Adipose tissue (tissue), 3 donors: ENCODE results near the gene ZFPL1. TPM values are rescaled to one million over a fixed set of nuclear protein-coding genes. Genes with fewer than 3 reads are reported as not detected.

Experiments used
- H3K27ac ChIP-seq: one replicate; pipeline ENCODE4 v1.5.1; 2013; ENCODE audit warnings: low read depth, low read length
- WGBS, 3 donors: extraction: QIAGEN DNeasy Blood & Tissue Kit; methylation state at CpG; one replicate each; pipeline ENCODE4 v1.1.7; 2013; 5-methylcytosine and 5-hydroxymethylcytosine counted together
- polyA plus RNA-seq, 3 donors: library from polyadenylated mRNA; stranded (reverse); fragments of 200-250 nt; gene quantifications; one replicate each; pipeline ENCODE4 v1.2.3, GENCODE V29; 2013
- donor health status: healthy with polysubstance abuse.
- donor health status: Bipolar disorder and iron deficiency.
- donor health status: healthy.

Gene ZFPL1
- polyA plus RNA-seq, 3 donors: 29.7 to 40.9 (median 35.5) TPM

DNA sequence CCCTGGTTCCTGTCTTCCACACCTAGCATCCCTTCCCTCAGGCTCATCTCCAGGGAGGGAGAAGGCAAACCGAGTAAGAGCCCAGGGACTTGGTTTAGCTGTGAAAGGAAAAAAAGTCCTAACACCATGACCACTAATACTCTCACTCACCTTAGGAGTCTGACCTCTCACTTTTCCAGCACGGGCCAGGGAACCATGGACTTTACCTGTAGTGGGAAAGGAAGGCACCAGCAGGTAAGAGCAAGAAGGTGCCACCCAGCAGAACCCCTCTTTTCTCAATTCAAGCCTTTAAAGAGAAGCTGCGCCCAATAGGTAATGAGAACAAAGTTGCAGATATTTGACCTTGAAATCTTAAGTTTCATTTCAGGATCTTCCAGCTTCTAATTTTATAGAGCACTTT, 36.8 kb downstream of the ZFPL1 start:
- no peak overlapping the region for H3K27ac ChIP-seq
- WGBS, 3 donors: 69 to 92% (median 81%) methylated on average over 3 of the region's 3 CpGs

DNA sequence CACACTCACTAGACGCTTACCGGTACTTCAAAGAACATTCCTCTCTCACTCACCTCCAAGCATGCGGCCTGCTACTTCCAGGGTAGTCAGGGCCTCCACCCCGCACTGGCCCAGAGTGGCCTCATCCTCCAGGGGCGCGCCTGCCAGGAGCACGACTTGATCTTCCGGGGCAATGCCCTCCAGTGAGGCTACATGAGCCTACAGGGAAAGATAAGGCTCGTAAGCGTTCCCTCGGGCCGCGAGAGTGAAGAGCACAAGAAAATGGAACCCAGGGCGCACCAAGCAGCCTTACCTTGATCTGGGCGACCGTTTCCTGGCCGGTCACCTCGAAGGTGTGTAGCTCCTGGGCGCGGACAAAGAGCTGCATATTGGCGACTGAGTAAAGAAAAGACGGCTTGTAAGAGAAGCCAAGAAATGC, 37.4 kb downstream of the ZFPL1 start:
- peak overlapping the region; percentile 68 for H3K27ac ChIP-seq
- WGBS, 3 donors: 0 to 1% (median 1%) methylated on average over 22 of the region's 22 CpGs

DNA sequence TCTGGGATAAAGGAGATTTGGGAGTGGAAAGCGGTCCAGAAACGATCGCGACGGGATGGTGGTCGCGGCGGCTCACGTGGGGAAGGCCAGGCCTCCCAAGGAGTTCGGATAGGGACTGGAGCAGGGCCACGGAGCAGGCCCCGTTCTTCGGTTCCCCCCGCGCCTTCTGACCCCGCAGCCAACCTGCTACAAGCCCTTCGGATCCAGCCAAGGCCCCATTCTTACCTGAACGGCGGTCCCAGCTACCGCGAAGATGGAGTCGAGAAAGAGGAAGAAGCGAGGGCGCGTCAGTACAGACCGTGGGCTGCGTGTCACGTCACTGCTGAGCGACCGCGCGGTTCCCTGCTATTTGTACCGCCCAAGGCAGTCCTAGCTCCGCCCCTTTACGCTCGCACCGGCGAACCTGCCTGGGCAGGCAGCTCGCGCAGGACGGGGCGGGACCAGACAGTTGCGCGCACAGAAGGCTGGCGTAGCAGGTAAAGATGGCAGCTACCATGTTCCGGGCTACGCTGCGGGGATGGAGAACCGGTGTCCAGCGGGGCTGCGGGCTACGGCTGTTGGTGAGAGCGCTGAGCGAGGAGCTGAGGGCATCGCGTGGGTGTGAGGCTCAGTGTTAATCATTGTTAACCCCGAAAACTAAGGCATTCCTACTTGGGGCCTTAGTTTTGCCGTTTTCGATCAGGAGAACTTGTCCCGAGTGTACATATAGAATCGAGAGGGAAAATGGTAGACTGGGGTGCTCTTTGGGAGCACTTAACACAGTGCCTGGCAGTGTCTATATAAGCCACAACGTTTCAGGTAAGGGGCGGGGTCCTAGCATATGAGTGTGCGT, 38.1 kb downstream of the ZFPL1 start, which contains the start of the genes FAU and MRPL49:
Gene FAU, minus strand, starts transcription at position 270 of the 832 bp plus-strand sequence. CDS start 321 bp downstream, outside the sequence.
Gene MRPL49, plus strand, starts transcription at position 457 of the 832 bp plus-strand sequence. Its CDS starts 26 bp downstream, at position 483.
- peak within 1 kb of the TSS; percentile 70 for H3K27ac ChIP-seq
- WGBS, 3 donors: 0% methylated on average over 64 of the region's 64 CpGs

DNA sequence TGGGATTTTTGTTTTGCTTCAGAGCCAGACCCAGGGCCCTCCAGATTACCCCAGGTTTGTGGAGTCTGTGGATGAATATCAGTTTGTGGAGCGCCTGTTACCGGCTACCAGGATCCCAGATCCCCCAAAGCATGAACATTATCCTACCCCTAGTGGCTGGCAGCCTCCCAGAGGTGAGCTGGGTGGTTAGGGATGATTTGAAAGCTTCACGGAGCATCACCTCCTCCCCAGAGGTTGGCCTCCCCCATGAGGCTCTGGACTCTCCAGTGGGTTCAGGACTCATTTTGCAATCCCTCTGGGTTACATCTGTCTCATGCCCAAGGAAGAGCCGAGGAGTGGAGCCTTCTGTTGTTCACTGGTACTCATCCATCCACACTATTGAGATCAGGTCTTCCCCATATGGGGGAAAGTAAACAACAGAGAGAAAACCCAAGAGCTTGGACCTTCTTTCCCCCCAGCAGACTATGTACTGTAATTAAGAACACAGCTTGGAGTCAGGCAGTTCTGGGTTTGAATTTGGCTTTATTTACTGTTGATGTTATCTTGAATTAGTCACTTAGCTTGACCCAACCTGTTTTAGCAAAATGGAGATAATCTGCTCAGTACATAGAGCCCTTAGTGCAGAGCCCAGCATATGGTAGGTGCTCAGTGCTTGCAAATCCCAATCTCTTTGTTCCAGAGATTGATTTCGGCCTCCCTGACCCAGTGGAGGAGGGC, 40.6 kb downstream of the ZFPL1 start:
- WGBS, 3 donors: 86 to 90% (median 89%) methylated on average over 5 of the region's 5 CpGs
- H3K27ac ChIP-seq: no peak overlapping the region

DNA sequence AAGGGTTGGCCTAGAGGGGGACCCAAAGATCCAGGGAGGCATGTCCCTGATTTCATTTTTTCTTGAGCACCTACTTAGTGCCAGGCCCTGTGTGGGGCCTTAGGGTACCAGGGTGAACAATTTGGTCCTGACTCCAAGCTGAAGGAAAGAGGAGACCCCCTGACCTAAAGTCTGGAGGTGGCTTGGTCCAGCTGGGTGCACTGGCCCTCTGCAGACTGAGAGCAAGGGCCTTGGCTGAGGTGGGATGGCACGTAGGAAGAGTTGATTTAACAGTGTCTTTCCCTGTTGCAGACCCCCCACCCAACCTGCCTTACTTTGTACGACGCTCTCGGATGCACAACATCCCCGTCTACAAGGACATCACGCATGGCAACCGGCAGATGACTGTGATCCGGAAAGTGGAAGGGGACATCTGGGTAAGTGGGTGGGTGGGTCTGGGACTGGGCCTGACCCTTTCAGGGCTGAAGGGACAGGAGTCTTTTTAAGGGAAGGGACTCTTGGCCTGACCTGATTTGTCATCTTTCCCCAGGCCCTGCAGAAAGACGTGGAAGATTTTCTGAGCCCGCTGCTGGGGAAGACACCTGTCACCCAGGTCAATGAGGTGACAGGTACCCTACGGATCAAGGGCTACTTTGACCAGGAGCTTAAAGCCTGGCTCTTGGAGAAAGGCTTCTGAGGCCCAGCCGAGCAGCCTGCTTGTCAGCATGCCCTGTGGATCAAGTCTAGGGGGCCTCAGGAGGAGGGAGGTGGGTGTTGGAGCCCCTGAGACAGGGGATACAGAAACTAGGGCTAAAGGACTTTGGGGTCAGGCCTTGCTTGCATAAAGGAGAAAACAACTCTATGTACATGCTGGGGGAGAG, 41.4 kb downstream of the ZFPL1 start:
- 85 to 90% (median 88%) methylated on average over 12 of the region's 12 CpGs for WGBS, 3 donors
- no peak overlapping the region for H3K27ac ChIP-seq

DNA sequence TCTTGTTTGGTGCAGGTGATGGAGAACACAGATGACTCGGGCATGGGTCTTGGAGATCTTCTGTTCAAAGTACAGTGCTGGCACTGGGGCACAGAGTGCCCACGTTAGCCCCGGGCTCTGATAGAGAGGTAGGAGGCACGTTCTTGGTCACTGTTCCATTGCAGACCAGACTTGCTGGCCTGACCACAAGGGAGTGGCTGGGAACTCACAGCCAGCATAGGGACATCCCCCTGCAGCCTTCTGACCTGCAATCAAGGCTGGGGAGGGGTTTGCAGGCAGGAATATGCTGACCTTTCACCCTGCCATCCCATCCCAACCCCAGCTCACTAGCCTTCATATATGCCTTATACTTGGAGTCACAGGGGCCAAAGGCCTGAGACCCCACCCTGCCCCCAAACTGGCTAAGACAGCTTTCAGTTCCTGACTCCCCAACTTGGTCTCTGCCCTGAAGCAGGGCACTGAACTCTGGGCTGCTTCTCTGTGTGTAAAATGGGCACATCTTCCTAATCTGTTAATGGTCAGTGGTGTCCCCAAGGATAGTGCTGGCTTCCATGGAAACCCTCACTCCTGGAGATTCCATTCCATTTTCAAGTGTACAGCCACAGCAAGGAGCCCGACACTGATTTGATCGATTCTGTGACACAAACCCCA, 42.7 kb downstream of the ZFPL1 start:
- 74 to 79% (median 75%) methylated on average over 6 of the region's 6 CpGs for WGBS, 3 donors

DNA sequence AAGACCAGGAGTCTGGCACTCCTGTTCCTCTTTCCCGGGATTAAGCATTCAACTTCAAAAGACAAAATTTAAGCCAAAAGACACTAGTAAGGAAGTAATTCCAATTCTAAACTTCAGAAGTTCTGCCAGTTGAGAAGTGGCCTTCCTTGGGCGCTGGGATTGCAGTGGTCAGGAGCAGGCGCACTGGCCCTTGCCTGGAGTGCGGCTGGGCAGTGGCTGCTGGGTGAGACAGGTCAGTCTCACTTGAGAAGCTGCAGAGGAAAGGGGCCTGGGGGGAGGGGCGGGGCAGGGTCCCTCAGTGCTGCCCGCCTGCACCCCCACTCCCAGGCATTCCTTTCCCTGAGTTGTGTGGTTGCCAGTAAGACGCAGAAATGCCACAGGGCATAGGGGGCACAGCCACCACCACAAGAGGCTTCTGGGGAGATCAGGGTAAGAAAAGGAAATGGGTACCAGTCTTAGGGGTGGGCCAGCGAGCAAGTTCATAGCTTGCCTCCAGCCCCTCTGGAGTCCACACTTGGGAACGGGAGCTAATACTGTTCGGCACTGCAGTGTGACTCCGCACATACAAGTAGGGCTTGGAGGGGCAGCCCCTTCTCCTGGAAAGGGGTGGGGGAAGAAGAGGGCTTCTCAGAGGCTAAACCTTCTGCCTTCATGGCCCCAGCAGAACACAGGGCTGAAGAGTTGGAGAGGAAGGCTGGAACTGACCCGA, 43.6 kb downstream of the ZFPL1 start:
- WGBS, 3 donors: 74 to 80% (median 76%) methylated on average over 12 of the region's 12 CpGs

More for the DNA sequence above, 42.7 kb downstream of the ZFPL1 start:
- H3K27ac ChIP-seq: no peak overlapping the region

DNA sequence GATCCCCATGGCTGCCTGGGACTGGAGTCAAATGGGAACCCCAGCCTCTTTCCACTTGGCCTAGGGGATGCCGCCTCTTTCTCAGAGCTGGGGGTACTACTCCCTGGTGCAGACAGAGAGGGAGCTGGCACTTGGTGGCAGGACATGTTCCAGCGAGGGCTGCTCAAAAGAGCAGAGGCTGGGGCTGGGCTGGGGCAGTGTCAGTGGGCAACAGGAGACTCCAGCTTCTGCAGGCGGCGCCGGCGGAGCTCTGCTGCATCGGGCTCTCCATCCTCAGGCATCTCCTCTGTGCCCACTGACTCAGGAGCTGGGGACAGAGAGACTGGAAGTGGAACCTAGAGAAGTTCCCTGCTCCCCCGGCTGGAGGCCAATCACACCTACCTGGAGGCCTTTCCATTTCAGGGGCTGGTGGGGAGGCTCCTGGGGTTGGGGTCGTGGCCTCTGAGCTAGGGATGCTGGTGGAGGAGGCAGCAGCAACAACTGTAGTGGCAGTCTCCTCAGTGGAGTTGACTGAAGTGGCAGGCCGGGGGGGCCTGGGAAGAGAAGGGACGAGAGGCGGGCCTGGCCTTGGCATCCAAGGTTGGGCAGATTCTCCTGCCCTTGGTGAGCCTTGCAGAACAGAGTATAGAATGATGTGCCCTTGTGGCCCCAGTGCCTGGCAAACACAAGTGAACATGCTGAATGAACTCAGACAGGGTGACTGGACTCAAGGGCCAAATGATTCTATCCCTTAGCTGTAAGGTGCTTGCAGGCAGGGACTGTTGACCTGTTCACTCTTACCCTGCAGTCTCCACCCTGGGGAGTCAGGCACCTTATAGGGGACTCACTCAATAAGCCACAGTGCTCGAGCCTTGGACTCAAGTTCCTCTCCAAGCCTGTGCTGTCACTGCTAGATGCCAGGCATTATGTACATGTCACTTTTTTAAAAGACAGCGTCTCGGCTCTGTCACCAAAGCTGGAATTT, 44.4 kb downstream of the ZFPL1 start:
- WGBS, 3 donors: 74 to 88% (median 87%) methylated on average over 15 of the region's 15 CpGs
- H3K27ac ChIP-seq: no peak overlapping the region

More for the DNA sequence above, 43.6 kb downstream of the ZFPL1 start:
- H3K27ac ChIP-seq: no peak overlapping the region

DNA sequence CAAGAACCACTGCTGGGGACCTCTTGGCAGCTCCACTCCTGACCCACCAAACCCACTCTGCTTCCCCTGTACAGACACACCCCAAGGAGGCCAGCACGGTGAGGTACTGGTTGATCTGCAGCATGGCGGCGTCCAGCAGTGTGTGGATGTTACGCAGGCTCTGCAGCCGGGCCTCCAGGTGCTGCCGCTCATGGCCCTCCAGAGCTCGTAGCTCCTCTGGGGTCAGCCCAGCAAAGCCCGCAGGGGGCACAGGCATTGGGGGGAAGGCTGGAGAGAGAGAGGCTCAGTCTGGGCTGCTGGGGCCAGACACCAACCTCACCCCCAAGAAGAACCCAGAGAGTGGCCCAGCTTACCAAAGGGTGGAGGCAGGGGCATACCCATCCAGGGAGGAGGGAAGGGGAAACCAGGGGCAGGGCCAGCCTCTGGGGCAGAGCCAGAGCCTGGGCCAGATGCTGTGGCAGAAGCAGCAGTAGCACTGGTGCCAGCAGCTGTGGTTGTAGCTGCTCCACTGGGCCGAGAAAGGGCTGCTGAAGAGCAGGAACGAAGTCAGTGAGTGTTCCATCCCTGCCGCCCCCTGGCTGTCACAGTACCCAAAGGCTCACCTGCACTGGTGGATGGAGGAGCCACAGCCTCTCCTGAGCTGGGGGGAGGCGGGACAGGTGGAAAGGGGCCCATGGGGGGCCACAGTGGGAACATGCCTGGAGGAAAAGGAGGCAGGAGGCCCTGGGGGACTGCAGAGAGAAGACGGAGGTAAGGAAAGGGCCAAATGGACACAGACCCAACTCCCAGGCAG, 45.8 kb downstream of the ZFPL1 start:
- 72 to 89% (median 88%) methylated on average over 13 of the region's 13 CpGs for WGBS, 3 donors
- H3K27ac ChIP-seq: no peak overlapping the region

DNA sequence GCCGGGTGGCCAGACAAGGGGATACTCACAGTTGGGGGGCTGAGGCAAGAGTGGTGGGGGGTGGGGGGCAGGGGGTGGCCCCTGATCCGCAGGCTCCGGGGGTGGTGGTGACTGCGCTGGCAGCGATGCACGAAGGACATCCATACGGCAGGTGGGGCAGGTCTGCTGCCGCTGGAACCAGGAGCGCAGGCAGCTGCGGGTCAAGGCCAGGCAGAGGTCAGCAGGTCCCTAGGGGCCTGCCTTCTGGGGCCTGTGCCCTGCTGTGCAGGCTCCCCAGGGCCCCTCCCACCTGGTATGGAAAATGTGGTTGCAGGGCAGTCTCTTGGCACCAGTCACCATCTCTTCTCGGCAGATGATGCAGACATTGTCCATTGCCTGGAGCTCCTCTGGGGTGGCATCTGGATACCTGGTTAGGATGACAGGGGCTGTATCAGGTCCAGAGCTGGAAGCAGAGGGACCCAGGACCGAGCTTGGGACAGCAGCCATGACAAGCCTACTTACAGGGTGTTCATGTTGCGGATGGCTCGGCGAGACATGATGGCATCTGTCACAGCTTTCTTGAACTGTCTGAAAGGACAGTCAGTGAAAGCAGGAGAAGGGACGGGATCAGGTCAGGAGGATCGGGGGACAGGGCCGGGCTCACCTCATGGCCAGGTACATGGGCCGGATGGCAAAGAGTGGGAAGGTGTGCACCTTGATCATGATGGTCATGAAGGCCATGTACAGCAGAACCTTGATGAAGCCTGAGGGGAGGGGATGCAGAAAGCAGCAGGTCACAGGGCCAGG, 46.8 kb downstream of the ZFPL1 start:
- H3K27ac ChIP-seq: no peak overlapping the region
- WGBS, 3 donors: 70 to 86% (median 84%) methylated on average over 18 to 19 of the region's 19 CpGs

DNA sequence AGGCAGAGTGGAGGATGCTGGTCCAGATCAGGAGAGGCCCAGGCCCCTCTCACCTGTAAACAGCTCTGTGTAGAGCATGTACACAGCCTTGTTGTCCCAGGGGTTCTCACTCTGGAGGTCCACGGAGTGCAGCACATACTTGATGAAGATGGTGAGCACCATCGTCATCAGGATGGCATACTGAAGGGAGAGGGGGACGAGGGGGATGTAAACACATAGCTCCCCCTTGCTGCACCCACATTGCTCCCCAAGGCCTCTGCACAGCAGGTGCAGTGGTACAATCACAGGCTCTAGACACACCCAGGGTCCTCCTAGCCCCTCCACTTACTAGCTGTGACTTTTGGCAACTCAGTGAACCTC, 47.4 kb downstream of the ZFPL1 start:
- 51 to 83% (median 81%) methylated on average over 3 of the region's 3 CpGs for WGBS, 3 donors
- H3K27ac ChIP-seq: no peak overlapping the region

DNA sequence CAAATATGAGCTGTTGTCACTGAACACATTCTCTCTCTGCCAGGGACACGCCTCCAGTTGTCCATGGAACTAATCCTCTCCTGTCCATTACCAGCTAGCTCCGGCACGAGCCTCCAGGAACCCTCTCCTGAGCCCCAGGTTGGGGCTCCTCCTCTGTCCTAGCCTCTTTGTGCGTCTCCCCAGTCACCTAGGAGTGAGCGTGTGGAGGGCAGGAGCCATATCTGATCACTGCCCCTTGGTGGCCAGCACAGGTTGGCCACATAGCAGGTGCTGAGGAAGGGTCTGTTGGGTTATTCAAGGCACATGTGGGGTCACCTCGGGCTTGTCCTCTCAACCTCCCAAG, 47.8 kb downstream of the ZFPL1 start:
- no peak overlapping the region for H3K27ac ChIP-seq
- 53 to 77% (median 69%) methylated on average over 6 of the region's 6 CpGs for WGBS, 3 donors

DNA sequence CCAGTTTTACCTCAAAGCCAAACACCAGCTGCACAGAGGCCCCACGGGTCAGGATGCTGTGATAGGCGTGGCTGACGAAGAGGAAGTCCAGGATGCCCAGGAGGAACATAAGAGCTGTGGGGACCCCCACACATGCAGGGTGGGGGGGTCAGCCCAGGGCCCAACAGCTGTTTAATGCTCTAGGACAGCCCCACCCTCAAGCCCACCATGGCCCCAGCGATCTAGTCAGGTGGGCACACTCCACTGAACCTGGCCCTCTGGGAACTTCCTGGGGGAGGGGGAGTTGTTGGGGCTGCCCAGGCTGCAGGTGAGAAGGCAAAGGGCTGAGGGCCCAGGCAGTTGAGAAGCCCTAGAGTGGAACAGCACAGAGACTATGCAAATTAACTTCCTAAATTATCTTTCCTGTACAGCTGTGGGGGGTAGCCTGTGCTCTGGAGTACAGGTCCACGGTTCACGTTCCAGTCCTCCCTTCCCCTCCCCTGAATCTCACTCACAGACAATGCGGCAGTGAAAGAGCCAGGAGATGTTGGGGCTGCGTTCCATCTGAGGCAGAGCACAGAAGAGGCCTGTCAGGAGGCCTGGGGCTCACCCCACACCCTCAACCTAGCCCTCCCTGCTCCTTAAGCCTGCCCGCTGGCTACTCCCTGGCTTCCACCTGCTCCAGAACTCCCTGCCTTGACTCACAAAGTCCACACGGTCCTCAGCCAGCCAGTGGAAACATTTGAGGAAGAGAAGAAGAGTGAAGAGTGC, 48.4 kb downstream of the ZFPL1 start:
- WGBS, 3 donors: 53 to 59% (median 53%) methylated on average over 10 of the region's 10 CpGs
- H3K27ac ChIP-seq: no peak overlapping the region

DNA sequence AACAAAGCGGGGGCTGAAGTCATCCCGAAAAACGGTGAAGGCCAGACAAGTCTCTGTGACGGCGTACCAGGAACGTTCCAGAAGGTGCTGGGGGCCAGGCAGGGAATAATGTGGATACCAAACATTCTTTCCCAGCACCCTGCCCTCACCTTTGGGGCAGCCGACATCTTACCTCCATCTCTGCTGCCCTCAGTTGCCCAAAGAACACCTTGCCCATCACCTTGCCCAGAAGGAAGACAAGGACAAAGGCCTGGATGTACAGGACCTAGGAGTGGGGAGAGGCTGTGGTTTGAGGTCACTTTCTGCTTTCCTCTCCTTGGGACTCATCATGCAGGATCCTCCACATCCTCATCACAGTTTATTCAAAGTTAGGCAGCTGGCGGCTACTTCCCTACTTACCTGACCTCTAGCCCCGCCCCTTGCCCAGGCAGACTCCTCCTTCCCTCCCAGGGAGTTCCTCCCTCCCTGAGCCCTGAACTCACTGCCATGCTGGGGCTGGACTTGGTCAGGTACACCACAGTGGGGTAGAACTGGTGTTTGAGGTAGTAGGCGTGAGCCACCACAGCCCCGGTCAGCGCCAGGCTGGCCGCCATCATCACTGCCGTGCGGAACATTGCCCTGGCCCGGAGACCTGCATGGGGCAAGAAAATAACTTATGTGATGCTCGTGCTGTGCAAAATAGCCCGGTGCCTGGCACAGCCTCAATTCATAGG, 49.1 kb downstream of the ZFPL1 start:
- no peak overlapping the region for H3K27ac ChIP-seq

More for the DNA sequence above, 49.1 kb downstream of the ZFPL1 start:
- 25 to 44% (median 31%) methylated on average over 18 of the region's 18 CpGs for WGBS, 3 donors
